Ovary (tissue), 9 donors: ENCODE measurements around the gene ITPKC. TPM values are rescaled to one million over a fixed set of nuclear protein-coding genes. Genes with fewer than 3 reads are reported as not detected.

Experiments
- DNase-seq, 5 donors: peaks; one replicate each; pipeline ENCODE4 v3.0.0-alpha.2; 2019 to 2020
- H3K27ac ChIP-seq, 2 donors: fragments of 200-600 bp; one replicate each; pipeline versions ENCODE4 v1.5.1 to v1.8.0; 2019 to 2022
- H3K27me3 ChIP-seq: fragments of 200-600 bp; one replicate; pipeline ENCODE4 v1.8.0; 2022
- H3K36me3 ChIP-seq: fragments of 200-600 bp; sonication (generic); one replicate; pipeline ENCODE4 v1.5.1; 2019
- H3K4me1 ChIP-seq: one replicate; pipeline ENCODE4 v1.8.1; 2013; ENCODE audit warnings: mild to moderate bottlenecking, moderate library complexity; ENCODE audit not compliant: insufficient read depth
- H3K4me3 ChIP-seq: fragments of 200-600 bp; sonication (generic); one replicate; pipeline ENCODE4 v1.5.1; 2017
- H3K9me3 ChIP-seq, 2 donors: fragments of 200-600 bp in 1 of 2; sonication (generic) in 1 of 2; one replicate each; pipeline versions ENCODE4 v1.5.1 to v1.8.1; 2013 to 2019; ENCODE audit warnings: mild to moderate bottlenecking in 1 of 2, moderate library complexity in 1 of 2
- EP300 ChIP-seq: sonication (generic); formaldehyde crosslinking; IDR thresholded peaks from one replicate; pipeline ENCODE4 v1.6.1; 2017; ENCODE audit warnings: antibody characterized with exemption
- POLR2A ChIP-seq: fragments of 450-650 bp; IDR thresholded peaks from one replicate; pipeline ENCODE4 v1.6.1; 2017; ENCODE audit warnings: antibody characterized with exemption, mild to moderate bottlenecking, moderate library complexity
- WGBS, 3 donors: extraction: QIAGEN DNeasy Blood & Tissue Kit in 1 of 3; methylation state at CpG; one replicate each; pipeline versions ENCODE4 v1.1.5 to v1.1.7; 2013 to 2017; 5-methylcytosine and 5-hydroxymethylcytosine counted together
- intact Hi-C, 4 donors: fragments of 100-400 bp; cut with DNase I; formaldehyde crosslinking; loops; one replicate each; pipeline versions ENCODE4 v1.11.0 to v1.15.1; 2022 to 2023
- polyA plus RNA-seq, 2 donors: library from polyadenylated mRNA; stranded (reverse); fragments of 200-250 nt in 1 of 2; fragments of 350-450 nt in 1 of 2; fragmentation: Illumina TruSeq in 1 of 2; extraction: RNeasy Lipid Tissue Mini Kit (QIAGEN cat#74804) in 1 of 2; gene quantifications; one replicate each; pipeline ENCODE4 v1.2.3, GENCODE V29; 2013 to 2014
- total RNA-seq, 7 donors: library from RNA; depleted of rRNA in 2 of 7; stranded (reverse); fragments of >200 nt in 2 of 7; fragmentation: NEBNext Ultra II Directional in 3 of 7; extraction: Animal tissue kit (Norgen Biotek cat#: 25700) in 3 of 7; gene quantifications; one replicate each; pipeline versions ENCODE4 v1.1.0 to v1.2.4, GENCODE V29; 2016 to 2023
- TF ChIP-seq, protein P1 (sequence below), 3 donors: fragments of 450-650 bp in 2 of 3; fragments of 200-600 bp in 1 of 3; IDR thresholded peaks; one replicate each; pipeline versions ENCODE4 v1.5.1 to v1.8.0; 2016 to 2022; ENCODE audit warnings: antibody characterized with exemption in 3 of 3, mild to moderate bottlenecking in 1 of 3
- donor health status: DM: no; HTN: no; CAD: no; lungs with moderate emphysema.
- donor health status: DM: no; HTN: no; CAD: no.
- donor health status: Bipolar disorder and iron deficiency.
- donor health status: DM: yes; HTN: yes; CAD: no.
- donor health status: DM: no; HTN: no; CAD: no.
- donor health status: DM: yes; HTN: yes; CAD: no.

The ITPKC gene
- total and polyA plus RNA-seq, 9 donors, result 6.5 to 117 (median 19.1) TPM

DNA sequence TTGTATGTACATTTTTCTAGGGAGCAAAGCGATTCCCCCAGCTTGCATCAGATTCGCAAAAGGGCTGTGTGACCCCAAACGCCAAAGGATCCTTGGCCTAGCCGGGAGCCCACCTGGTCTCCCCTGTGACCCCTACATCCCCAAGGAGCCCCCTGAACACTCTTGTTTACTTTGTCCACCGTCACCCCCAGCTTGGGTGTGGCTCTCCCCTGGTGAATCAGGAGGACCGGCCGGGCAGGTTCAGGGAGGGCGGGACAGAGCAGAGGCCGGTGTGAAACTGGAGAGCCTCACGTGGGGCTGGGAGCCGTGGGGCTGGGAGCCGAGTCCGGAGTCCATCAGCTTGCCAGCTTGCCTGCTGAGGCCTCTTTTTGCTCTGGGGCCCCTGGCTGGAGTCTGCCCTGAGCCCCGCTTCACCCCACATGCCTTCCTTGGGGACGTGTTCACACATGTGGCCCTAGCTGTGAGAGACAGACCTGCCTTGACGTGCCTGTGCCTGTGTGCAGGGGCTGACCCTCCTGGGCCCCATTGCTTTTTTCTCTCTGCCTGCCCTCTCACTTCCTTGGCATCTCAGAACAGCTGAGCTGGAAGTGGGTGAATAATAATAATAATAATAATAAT, 2.0 kb downstream of the ITPKC start:
- WGBS, 3 donors, result 2 to 4% (median 3%) methylated on average over 15 to 16 of the region's 16 CpGs
- Histone ChIP-seq H3K4me1 (peaks cover 12% of the 10 kb centered on the region), H3K27me3 (no peaks in the 10 kb centered on the region), H3K27ac (peak overlapping the region; percentile 35 to 95), H3K36me3 (no peaks in the 10 kb centered on the region), H3K9me3 (no peaks in the 10 kb centered on the region), H3K4me3 (peak overlapping the region; percentile 86)
- intact Hi-C loops, result loop anchor here in 2 of 4 donors (5.0 to 10.0 kb wide), 2 partner anchors 57 to 86 kb away; no protein-coding TSS in a partner anchor
- peak; percentile 57 to 76 (median 71) for DNase-seq
- TF ChIP-seq POLR2A, result peak; percentile 9
- TF ChIP-seq, protein P1, sequence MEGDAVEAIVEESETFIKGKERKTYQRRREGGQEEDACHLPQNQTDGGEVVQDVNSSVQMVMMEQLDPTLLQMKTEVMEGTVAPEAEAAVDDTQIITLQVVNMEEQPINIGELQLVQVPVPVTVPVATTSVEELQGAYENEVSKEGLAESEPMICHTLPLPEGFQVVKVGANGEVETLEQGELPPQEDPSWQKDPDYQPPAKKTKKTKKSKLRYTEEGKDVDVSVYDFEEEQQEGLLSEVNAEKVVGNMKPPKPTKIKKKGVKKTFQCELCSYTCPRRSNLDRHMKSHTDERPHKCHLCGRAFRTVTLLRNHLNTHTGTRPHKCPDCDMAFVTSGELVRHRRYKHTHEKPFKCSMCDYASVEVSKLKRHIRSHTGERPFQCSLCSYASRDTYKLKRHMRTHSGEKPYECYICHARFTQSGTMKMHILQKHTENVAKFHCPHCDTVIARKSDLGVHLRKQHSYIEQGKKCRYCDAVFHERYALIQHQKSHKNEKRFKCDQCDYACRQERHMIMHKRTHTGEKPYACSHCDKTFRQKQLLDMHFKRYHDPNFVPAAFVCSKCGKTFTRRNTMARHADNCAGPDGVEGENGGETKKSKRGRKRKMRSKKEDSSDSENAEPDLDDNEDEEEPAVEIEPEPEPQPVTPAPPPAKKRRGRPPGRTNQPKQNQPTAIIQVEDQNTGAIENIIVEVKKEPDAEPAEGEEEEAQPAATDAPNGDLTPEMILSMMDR (IDR thresholded peaks at IDR 0.05), result no peak
- TF ChIP-seq EP300, result no peak

DNA sequence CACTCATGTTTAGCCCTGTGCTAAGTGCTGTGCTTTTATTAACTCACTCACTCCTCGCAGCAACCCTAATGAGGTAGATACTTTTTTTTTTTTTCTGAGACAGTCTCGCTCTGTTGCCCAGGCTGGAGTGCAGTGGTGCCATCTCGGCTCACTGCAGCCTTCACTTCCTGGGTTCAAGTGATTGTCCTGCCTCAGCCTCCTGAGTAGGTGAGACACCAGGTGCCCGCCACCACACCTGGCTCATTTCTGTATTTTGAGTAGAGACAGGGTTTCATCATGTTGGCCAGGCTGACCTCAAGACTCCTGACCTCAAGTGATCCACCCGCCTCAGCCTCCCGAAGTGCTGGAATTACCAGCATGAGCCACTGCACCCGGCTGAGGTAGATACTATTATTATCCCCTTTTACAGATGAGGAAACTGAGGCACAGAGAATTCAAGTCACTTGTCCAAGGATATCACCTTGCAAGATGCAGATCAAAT, 2.5 kb downstream of the ITPKC start:
- Histone ChIP-seq H3K4me3 (peak overlapping the region; percentile 86), H3K9me3 (no peaks in the 10 kb centered on the region), H3K27ac (no peak overlapping the region), H3K27me3 (no peaks in the 10 kb centered on the region), H3K36me3 (no peaks in the 10 kb centered on the region), H3K4me1 (peaks cover 11% of the 10 kb centered on the region)
- intact Hi-C loops, result loop anchor here in 2 of 4 donors (5.0 to 10.0 kb wide), 2 partner anchors 57 to 85 kb away; no protein-coding TSS in a partner anchor
- no peak for DNase-seq
- 42 to 45% (median 43%) methylated on average over 7 of the region's 7 CpGs for WGBS, 3 donors
- TF ChIP-seq EP300, result no peak
- TF ChIP-seq, protein P1 (IDR thresholded peaks at IDR 0.05), result no peak
- no peak for TF ChIP-seq POLR2A

DNA sequence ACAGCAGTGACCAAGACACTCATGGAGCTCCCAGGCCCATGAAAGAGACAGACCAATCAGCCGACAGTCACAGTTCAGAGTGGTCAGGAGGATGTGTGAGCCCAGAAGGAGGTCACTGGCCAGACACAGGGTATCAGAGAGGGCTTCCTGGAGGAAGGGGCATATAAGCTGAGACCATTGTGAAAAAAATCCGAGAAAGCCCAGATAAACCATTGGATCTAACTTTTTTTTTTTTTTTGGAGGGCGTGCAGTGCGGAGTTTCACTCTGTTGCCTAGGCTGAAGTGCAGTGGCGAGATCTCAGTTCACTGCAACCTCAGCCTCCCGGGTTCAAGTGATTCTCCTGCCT, 4.2 kb downstream of the ITPKC start:
- H3K4me1 ChIP-seq, result peaks cover 9% of the 10 kb centered on the region
- H3K4me3 ChIP-seq, result peak overlapping the region; percentile 86
- TF ChIP-seq EP300 (no peak), POLR2A (no peak)
- TF ChIP-seq, protein P1 (IDR thresholded peaks at IDR 0.05), result no peak
- intact Hi-C loops, result no loop called here
- H3K9me3 ChIP-seq, result no peaks in the 10 kb centered on the region
- H3K36me3 ChIP-seq, result no peaks in the 10 kb centered on the region
- no peaks in the 10 kb centered on the region for H3K27me3 ChIP-seq
- DNase-seq, result no peak
- H3K27ac ChIP-seq, result peak overlapping the region; percentile 24 to 33
- WGBS, 3 donors, result 79 to 90% (median 86%) methylated on average over 6 of the region's 6 CpGs

DNA sequence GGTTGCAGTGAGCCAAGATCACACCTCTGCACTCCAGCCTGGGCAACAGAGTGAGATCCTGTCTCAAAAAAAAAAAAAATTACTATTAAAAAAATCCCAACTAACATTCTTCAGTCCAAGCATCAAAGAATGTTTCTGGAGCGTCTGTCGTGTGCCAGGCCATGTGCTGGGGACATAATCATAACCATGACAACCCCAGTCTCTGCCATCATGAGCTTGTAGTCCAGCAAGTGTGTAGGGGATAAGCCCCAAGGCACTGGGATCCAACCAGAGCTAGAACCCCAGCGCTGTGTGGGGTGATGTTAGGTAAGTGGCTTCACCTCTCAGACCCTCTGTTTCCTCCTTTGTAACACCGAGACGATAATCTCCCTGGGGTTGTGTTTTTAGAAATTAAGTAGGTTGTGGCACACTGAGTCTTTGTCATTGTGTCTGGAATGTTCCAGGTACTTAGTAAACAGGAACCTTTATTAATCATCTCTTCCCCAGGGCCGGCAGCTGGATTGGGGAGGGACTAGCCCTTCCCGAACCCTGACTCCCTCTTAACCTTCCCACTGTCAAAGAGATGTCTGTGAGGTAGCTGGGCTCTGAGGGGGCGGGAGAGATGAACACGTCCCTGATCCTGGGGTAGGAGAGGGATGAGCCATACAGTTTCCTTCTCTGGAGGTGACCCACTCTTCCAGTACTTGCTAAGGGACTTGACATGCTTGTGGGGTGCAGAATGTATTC, 5.2 kb downstream of the ITPKC start:
- Histone ChIP-seq H3K9me3 (no peaks in the 10 kb centered on the region), H3K4me3 (no peak overlapping the region), H3K36me3 (no peaks in the 10 kb centered on the region), H3K4me1 (peaks cover 9% of the 10 kb centered on the region), H3K27me3 (no peaks in the 10 kb centered on the region), H3K27ac (no peak overlapping the region)
- intact Hi-C loops, result no loop called here
- no peak for TF ChIP-seq EP300
- TF ChIP-seq POLR2A, result no peak
- TF ChIP-seq, protein P1 (IDR thresholded peaks at IDR 0.05), result no peak
- WGBS, 3 donors, result 53 to 67% (median 60%) methylated on average over 9 of the region's 9 CpGs
- no peak for DNase-seq
